ENCODE measurements around the gene TBC1D22A.

Gene TBC1D22A

GRCh38 chr22:46753360-46753759, 9.1 kb upstream of the TBC1D22A start:
- DNase-seq (no peak), ATAC-seq (no peak)

- ATAC-seq (no peak), DNase-seq (no peak)
Observed at GRCh38 chr22:46753761-46754109, 8.7 kb upstream of the TBC1D22A start.

GRCh38 chr22:46754110-46754799, 8.2 kb upstream of the TBC1D22A start:
- ATAC-seq, result peak; percentile 47
- peak; percentile 55 for DNase-seq

- ATAC-seq (no peak), DNase-seq (no peak)
Observed at GRCh38 chr22:46754826-46755225, 7.6 kb upstream of the TBC1D22A start.

GRCh38 chr22:46755525-46755924, 6.9 kb upstream of the TBC1D22A start:
- DNase-seq (no peak), ATAC-seq (no peak)

- no peak for ATAC-seq
- DNase-seq, result no peak
Observed at GRCh38 chr22:46756097-46756496, 6.4 kb upstream of the TBC1D22A start.

- DNase-seq (no peak), ATAC-seq (no peak)
Observed at GRCh38 chr22:46757104-46757503, 5.3 kb upstream of the TBC1D22A start.

GRCh38 chr22:46758121-46758520, 4.3 kb upstream of the TBC1D22A start:
- ATAC-seq, result no peak

GRCh38 chr22:46758867-46759290, 3.6 kb upstream of the TBC1D22A start:
- no peak for ATAC-seq
- DNase-seq, result peak; percentile 62

More at GRCh38 chr22:46758121-46758520, 4.3 kb upstream of the TBC1D22A start:
- no peak for DNase-seq

GRCh38 chr22:46761017-46761416, 1.4 kb upstream of the TBC1D22A start:
- DNase-seq (no peak), ATAC-seq (no peak)

GRCh38 chr22:46761539-46762237, 762 bp upstream of the TBC1D22A start:
- ATAC-seq (no peak), DNase-seq (no peak)

GRCh38 chr22:46763051-46763705, 728 bp downstream of the TBC1D22A start:
- DNase-seq (peak; percentile 59), ATAC-seq (peak; percentile 47)

- no peak for ATAC-seq
- DNase-seq, result no peak
Observed at GRCh38 chr22:46764140-46764680, 1.8 kb downstream of the TBC1D22A start.

GRCh38 chr22:46764779-46765485, 2.5 kb downstream of the TBC1D22A start:
- ATAC-seq, result no peak
- DNase-seq, result no peak

- ATAC-seq (no peak), DNase-seq (no peak)
Observed at GRCh38 chr22:46766611-46767010, 4.2 kb downstream of the TBC1D22A start.

GRCh38 chr22:46767249-46767985, 5.0 kb downstream of the TBC1D22A start:
- no peak for DNase-seq
- ATAC-seq, result no peak

GRCh38 chr22:46769191-46769675, 6.8 kb downstream of the TBC1D22A start:
- no peak for DNase-seq
- no peak for ATAC-seq

GRCh38 chr22:46769706-46770105, 7.3 kb downstream of the TBC1D22A start:
- no peak for ATAC-seq

GRCh38 chr22:46770151-46770641, 7.7 kb downstream of the TBC1D22A start:
- DNase-seq, result no peak
- ATAC-seq, result no peak

More at GRCh38 chr22:46769706-46770105, 7.3 kb downstream of the TBC1D22A start:
- DNase-seq, result no peak

GRCh38 chr22:46770726-46771125, 8.3 kb downstream of the TBC1D22A start:
- ATAC-seq, result no peak
- DNase-seq, result no peak

- ATAC-seq, result no peak
- no peak for DNase-seq
Observed at GRCh38 chr22:46773076-46773475, 10.6 kb downstream of the TBC1D22A start.
